SW480 (cell line): Measurements from ENCODE around the gene SYT10.
"Not testable (repeated sequence)": the region's sequence is repeated elsewhere in the genome, so short reads cannot be mapped to it uniquely, and the experiment has no call there.

Source experiments
- DNase-seq: peaks from one replicate; pipeline ENCODE4 v3.0.0-alpha.2; 2016; ENCODE audit warnings: low spot score

Gene SYT10

GRCh38 chr12:33439587-33440011 lies at the start of gene SYT10:
TSS of gene SYT10 (minus strand) at chr12:33439819. CDS start at chr12:33439522, 297 bp downstream.
- no peak for DNase-seq

GRCh38 chr12:33488036-33488435 lies 48.4 kb upstream of the SYT10 start:
- DNase-seq, result no peak

GRCh38 chr12:33486058-33486457 lies 46.4 kb upstream of the SYT10 start:
- no peak for DNase-seq

GRCh38 chr12:33484161-33484560 lies 44.5 kb upstream of the SYT10 start:
- DNase-seq, result no peak

- no peak for DNase-seq
Measured at GRCh38 chr12:33480366-33480765, 40.7 kb upstream of the SYT10 start.

- DNase-seq, result no peak
Measured at GRCh38 chr12:33476058-33476457, 36.4 kb upstream of the SYT10 start.

GRCh38 chr12:33472299-33472698 lies 32.7 kb upstream of the SYT10 start:
- no peak for DNase-seq

GRCh38 chr12:33455096-33455495 lies 15.5 kb upstream of the SYT10 start:
- no peak for DNase-seq

- no peak for DNase-seq
Measured at GRCh38 chr12:33450480-33450879, 10.9 kb upstream of the SYT10 start.

GRCh38 chr12:33440477-33440876 lies 858 bp upstream of the SYT10 start:
- no peak for DNase-seq

GRCh38 chr12:33438851-33439586 lies 600 bp downstream of the SYT10 start:
- no peak for DNase-seq

- DNase-seq, result no peak
Measured at GRCh38 chr12:33438025-33438772, 1.4 kb downstream of the SYT10 start.

GRCh38 chr12:33437598-33437997 lies 2.0 kb downstream of the SYT10 start:
- DNase-seq, result no peak

- DNase-seq, result no peak
Measured at GRCh38 chr12:33432992-33433391, 6.6 kb downstream of the SYT10 start.

GRCh38 chr12:33431648-33432047 lies 8.0 kb downstream of the SYT10 start:
- DNase-seq, result no peak

- no peak for DNase-seq
Measured at GRCh38 chr12:33429468-33429867, 10.2 kb downstream of the SYT10 start.

- peak; percentile 21 for DNase-seq
Measured at GRCh38 chr12:33427071-33427470, 12.5 kb downstream of the SYT10 start.

GRCh38 chr12:33423706-33424105 lies 15.9 kb downstream of the SYT10 start:
- no peak for DNase-seq

- DNase-seq, result not testable (repeated sequence)
Measured at GRCh38 chr12:33412410-33412809, 27.2 kb downstream of the SYT10 start.

GRCh38 chr12:33383503-33383902 lies 56.1 kb downstream of the SYT10 start:
- no peak for DNase-seq

- DNase-seq, result no peak
Measured at GRCh38 chr12:33376153-33376552, 63.5 kb downstream of the SYT10 start.

- DNase-seq, result no peak
Measured at GRCh38 chr12:33370318-33370717, 69.3 kb downstream of the SYT10 start.

GRCh38 chr12:33357181-33357580 lies 82.4 kb downstream of the SYT10 start:
- DNase-seq, result no peak
